HepG2 (cell line): ENCODE data around the gene GPATCH3. TPM values are rescaled to one million over a fixed set of nuclear protein-coding genes. Genes with fewer than 3 reads are reported as not detected.

ENCODE experiments used
- ARHGAP35 ChIP-seq: sonication (generic); formaldehyde crosslinking; IDR thresholded peaks from 2 replicates; pipeline ENCODE4 v1.9.0; 2022; ENCODE audit warnings: mild to moderate bottlenecking, inconsistent platforms, moderate library complexity, missing genetic modification reagents, borderline replicate concordance
- ATRX ChIP-seq: sonication (generic); formaldehyde crosslinking; IDR thresholded peaks from 2 replicates; pipeline ENCODE4 v1.4.0; 2020; ENCODE audit warnings: missing genetic modification reagents, borderline replicate concordance
- CBX1 ChIP-seq: IDR thresholded peaks from one replicate; pipeline ENCODE4 v1.6.1; 2016; ENCODE audit warnings: antibody characterized with exemption, low read depth
- FOXP1 ChIP-seq, 2 experiments: fragments of 450-650 bp in 1 of 2; IDR thresholded peaks; 2 replicates each; pipeline ENCODE4 v1.6.1; 2017 to 2018; ENCODE audit warnings: antibody characterized with exemption in 1 of 2
- KIAA2018 ChIP-seq: sonication (generic); formaldehyde crosslinking; IDR thresholded peaks from 2 replicates; pipeline ENCODE4 v1.5.0; 2020; ENCODE audit warnings: mild to moderate bottlenecking, missing genetic modification reagents, borderline replicate concordance
- MAX ChIP-seq: IDR thresholded peaks from 2 replicates; pipeline ENCODE4 v1.6.1; 2012; ENCODE audit warnings: inconsistent platforms
- MED1 ChIP-seq: sonication (generic); formaldehyde crosslinking; IDR thresholded peaks from 2 replicates; pipeline ENCODE4 v1.4.0; 2020; ENCODE audit warnings: missing genetic modification reagents
- NFE2L1 ChIP-seq: sonication (generic); formaldehyde crosslinking; IDR thresholded peaks from 2 replicates; pipeline ENCODE4 v1.4.0; 2020; ENCODE audit warnings: missing genetic modification reagents, mild to moderate bottlenecking, borderline replicate concordance
- PAF1 ChIP-seq: IDR thresholded peaks from 2 replicates; pipeline ENCODE4 v1.6.1; 2016; ENCODE audit warnings: missing genetic modification reagents, missing compliant biosample characterization
- PBX3 ChIP-seq: sonication (generic); formaldehyde crosslinking; IDR thresholded peaks from 2 replicates; pipeline ENCODE4 v1.8.1; 2023; ENCODE audit warnings: missing genetic modification reagents, inconsistent platforms, borderline replicate concordance
- RFX1 ChIP-seq: fragments of 450-650 bp; IDR thresholded peaks from 2 replicates; pipeline ENCODE4 v1.6.1; 2017
- TAF1 ChIP-seq: sonication (generic); formaldehyde crosslinking; IDR thresholded peaks from 2 replicates; pipeline ENCODE4 v1.4.0; 2020; ENCODE audit warnings: missing genetic modification reagents
- TEF ChIP-seq: sonication (generic); formaldehyde crosslinking; IDR thresholded peaks from 2 replicates; pipeline ENCODE4 v1.5.0; 2020; ENCODE audit warnings: missing genetic modification reagents
- ZKSCAN5 ChIP-seq: sonication (generic); formaldehyde crosslinking; IDR thresholded peaks from 2 replicates; pipeline ENCODE4 v1.5.1; 2020; ENCODE audit warnings: mild to moderate bottlenecking, missing genetic modification reagents
- ZNF136 ChIP-seq: sonication (generic); formaldehyde crosslinking; IDR thresholded peaks from 2 replicates; pipeline ENCODE4 v1.8.1; 2022; ENCODE audit warnings: low read depth, mild to moderate bottlenecking, moderate library complexity, missing genetic modification reagents
- ZNF33B ChIP-seq: sonication (generic); formaldehyde crosslinking; IDR thresholded peaks from 2 replicates; pipeline ENCODE4 v1.5.1; 2020; ENCODE audit warnings: mild to moderate bottlenecking, missing genetic modification reagents
- ZNF496 ChIP-seq: sonication (generic); formaldehyde crosslinking; IDR thresholded peaks from 2 replicates; pipeline ENCODE4 v1.8.1; 2023; ENCODE audit warnings: mild to moderate bottlenecking, moderate library complexity, missing genetic modification reagents; ENCODE audit not compliant: insufficient replicate concordance
- ZNF580 ChIP-seq: IDR thresholded peaks from 2 replicates; pipeline ENCODE4 v1.6.1; 2016; ENCODE audit warnings: low read depth, borderline replicate concordance
- ZNF678 ChIP-seq: sonication (generic); formaldehyde crosslinking; IDR thresholded peaks from 2 replicates; pipeline ENCODE4 v1.4.0; 2020; ENCODE audit warnings: mild to moderate bottlenecking, missing genetic modification reagents
- polyA plus RNA-seq, 8 experiments: library from polyadenylated mRNA; depleted of rRNA in 3 of 8; stranded (reverse) in 7 of 8; unstranded in 1 of 8; fragments of >200 nt; fragmentation: Illumina TruSeq in 4 of 8; extraction: Trizol in 4 of 8; gene quantifications; 2 replicates each; pipeline versions ENCODE4 v1.2.1 to v1.2.3, GENCODE V29; 2011 to 2016; ENCODE audit warnings: low read depth in 4 of 8, missing spikeins in 1 of 8, mixed read lengths in 1 of 8; ENCODE audit not compliant: insufficient read depth in 1 of 8
- total RNA-seq, 5 experiments: library from RNA; depleted of rRNA; stranded (reverse); fragments of >200 nt; fragmentation: Illumina TruSeq; extraction: Trizol; gene quantifications; 2 replicates each; pipeline ENCODE4 v1.2.3, GENCODE V29; 2016; ENCODE audit warnings: low read depth in 1 of 5

GPATCH3 gene
- total and polyA plus RNA-seq, 2 of the 13 experiments (the other 11 are each of a cell fraction or from before 2014, with no cell fraction given): 8.3 to 11.0 TPM

- TF ChIP-seq CBX1: no peak
- TF ChIP-seq ZNF33B (CRISPR knock-in tag): no peak
- TF ChIP-seq MAX: peak; percentile 74
- peak; percentile 94 for TF ChIP-seq PAF1 (CRISPR knock-in tag)
- TF ChIP-seq TAF1 (CRISPR knock-in tag): peak; percentile 86
- no peak for TF ChIP-seq ZNF496 (CRISPR knock-in tag)
- TF ChIP-seq PBX3 (CRISPR knock-in tag): no peak
- no peak for TF ChIP-seq TEF (CRISPR knock-in tag)
- TF ChIP-seq MED1 (CRISPR knock-in tag): peak; percentile 59; the same call in 1 of the 2 replicates
- TF ChIP-seq ZNF136 (CRISPR knock-in tag): peak; percentile 34; the same call in 1 of the 2 replicates
- TF ChIP-seq ATRX: no peak
- TF ChIP-seq RFX1: no peak
- TF ChIP-seq KIAA2018 (CRISPR knock-in tag): peak; percentile 85; the same call in 1 of the 2 replicates
- no peak for TF ChIP-seq FOXP1 (IDR thresholded peaks at IDR 0.05)
- no peak for TF ChIP-seq FOXP1 (CRISPR knock-in tag; IDR thresholded peaks at IDR 0.05)
- no peak for TF ChIP-seq NFE2L1
- no peak; the same call in 1 of the 2 replicates for TF ChIP-seq ZNF580 (CRISPR knock-in tag)
- TF ChIP-seq ZKSCAN5: no peak
- 0 out of 2 replicates have a peak, but pooled peaks have one; percentile 65 for TF ChIP-seq ZNF678
- peak; percentile 88; the same call in 1 of the 2 replicates for TF ChIP-seq ARHGAP35
Observed at GRCh38 chr1:26889551-26890466, 10.5 kb downstream of the GPATCH3 start, which contains the start of gene GPN2 (continued).
